Ovary (tissue), 9 donors: ENCODE data around the gene EYA2. TPM values are rescaled to one million over a fixed set of nuclear protein-coding genes. Genes with fewer than 3 reads are reported as not detected.

Source experiments
- DNase-seq, 5 donors: peaks; one replicate each; pipeline ENCODE4 v3.0.0-alpha.2; 2019 to 2020
- H3K27ac ChIP-seq, 2 donors: fragments of 200-600 bp; one replicate each; pipeline versions ENCODE4 v1.5.1 to v1.8.0; 2019 to 2022
- H3K27me3 ChIP-seq: fragments of 200-600 bp; one replicate; pipeline ENCODE4 v1.8.0; 2022
- H3K36me3 ChIP-seq: fragments of 200-600 bp; sonication (generic); one replicate; pipeline ENCODE4 v1.5.1; 2019
- H3K4me1 ChIP-seq: one replicate; pipeline ENCODE4 v1.8.1; 2013; ENCODE audit warnings: mild to moderate bottlenecking, moderate library complexity; ENCODE audit not compliant: insufficient read depth
- H3K4me3 ChIP-seq: fragments of 200-600 bp; sonication (generic); one replicate; pipeline ENCODE4 v1.5.1; 2017
- H3K9me3 ChIP-seq, 2 donors: fragments of 200-600 bp in 1 of 2; sonication (generic) in 1 of 2; one replicate each; pipeline versions ENCODE4 v1.5.1 to v1.8.1; 2013 to 2019; ENCODE audit warnings: mild to moderate bottlenecking in 1 of 2, moderate library complexity in 1 of 2
- EP300 ChIP-seq: sonication (generic); formaldehyde crosslinking; IDR thresholded peaks from one replicate; pipeline ENCODE4 v1.6.1; 2017; ENCODE audit warnings: antibody characterized with exemption
- POLR2A ChIP-seq: fragments of 450-650 bp; IDR thresholded peaks from one replicate; pipeline ENCODE4 v1.6.1; 2017; ENCODE audit warnings: antibody characterized with exemption, mild to moderate bottlenecking, moderate library complexity
- WGBS, 3 donors: extraction: QIAGEN DNeasy Blood & Tissue Kit in 1 of 3; methylation state at CpG; one replicate each; pipeline versions ENCODE4 v1.1.5 to v1.1.7; 2013 to 2017; 5-methylcytosine and 5-hydroxymethylcytosine counted together
- intact Hi-C, 4 donors: fragments of 100-400 bp; cut with DNase I; formaldehyde crosslinking; loops; one replicate each; pipeline versions ENCODE4 v1.11.0 to v1.15.1; 2022 to 2023
- polyA plus RNA-seq, 2 donors: library from polyadenylated mRNA; stranded (reverse); fragments of 200-250 nt in 1 of 2; fragments of 350-450 nt in 1 of 2; fragmentation: Illumina TruSeq in 1 of 2; extraction: RNeasy Lipid Tissue Mini Kit (QIAGEN cat#74804) in 1 of 2; gene quantifications; one replicate each; pipeline ENCODE4 v1.2.3, GENCODE V29; 2013 to 2014
- total RNA-seq, 7 donors: library from RNA; depleted of rRNA in 2 of 7; stranded (reverse); fragments of >200 nt in 2 of 7; fragmentation: NEBNext Ultra II Directional in 3 of 7; extraction: Animal tissue kit (Norgen Biotek cat#: 25700) in 3 of 7; gene quantifications; one replicate each; pipeline versions ENCODE4 v1.1.0 to v1.2.4, GENCODE V29; 2016 to 2023
- TF ChIP-seq, protein P1 (sequence below), 3 donors: fragments of 450-650 bp in 2 of 3; fragments of 200-600 bp in 1 of 3; IDR thresholded peaks; one replicate each; pipeline versions ENCODE4 v1.5.1 to v1.8.0; 2016 to 2022; ENCODE audit warnings: antibody characterized with exemption in 3 of 3, mild to moderate bottlenecking in 1 of 3
- donor health status: DM: no; HTN: no; CAD: no; lungs with moderate emphysema.
- donor health status: DM: no; HTN: no; CAD: no.
- donor health status: Bipolar disorder and iron deficiency.
- donor health status: DM: yes; HTN: yes; CAD: no.
- donor health status: DM: no; HTN: no; CAD: no.
- donor health status: DM: yes; HTN: yes; CAD: no.

The EYA2 gene
- total and polyA plus RNA-seq, 9 donors = 0.18 to 7.6 (median 1.7) TPM

DNA sequence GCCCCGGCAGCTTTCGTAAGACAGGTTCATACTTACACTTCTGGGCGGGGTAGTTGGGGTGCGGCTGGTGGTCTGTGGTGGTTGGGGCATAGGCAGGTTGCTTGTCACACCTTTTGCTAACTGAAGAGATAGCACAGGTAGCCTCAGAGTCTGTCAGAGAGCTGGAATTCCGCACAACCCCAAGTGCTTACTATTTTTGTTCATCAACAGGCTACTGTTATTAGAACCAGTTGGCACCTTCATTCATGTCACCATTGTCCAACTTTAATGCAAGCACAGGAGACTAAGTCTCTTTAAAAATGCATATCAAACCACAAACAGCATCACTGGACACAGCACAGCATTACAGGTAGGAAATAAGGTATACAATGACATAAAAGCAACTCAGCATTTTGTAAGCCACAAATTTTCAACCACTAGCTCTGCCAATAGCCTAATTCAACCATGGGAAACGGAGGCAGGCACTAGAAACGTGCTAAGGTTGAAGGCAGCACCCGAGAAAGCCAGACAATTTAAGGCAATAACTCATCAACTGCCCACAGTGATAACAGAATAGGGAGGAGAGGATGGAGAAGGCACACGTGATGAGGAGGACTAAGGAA, 318.1 kb downstream of the EYA2 start:
- Histone ChIP-seq H3K27ac (no peak overlapping the region), H3K4me3 (no peak overlapping the region), H3K36me3 (no peaks in the 10 kb centered on the region), H3K27me3 (no peaks in the 10 kb centered on the region), H3K4me1 (no peaks in the 10 kb centered on the region), H3K9me3 (no peaks in the 10 kb centered on the region)
- DNase-seq = no peak
- intact Hi-C loops = no loop called here
- WGBS, 3 donors = 86 to 92% (median 87%) methylated on average over 9 of the region's 9 CpGs
- TF ChIP-seq EP300 = no peak
- TF ChIP-seq POLR2A = no peak
- TF ChIP-seq, protein P1, sequence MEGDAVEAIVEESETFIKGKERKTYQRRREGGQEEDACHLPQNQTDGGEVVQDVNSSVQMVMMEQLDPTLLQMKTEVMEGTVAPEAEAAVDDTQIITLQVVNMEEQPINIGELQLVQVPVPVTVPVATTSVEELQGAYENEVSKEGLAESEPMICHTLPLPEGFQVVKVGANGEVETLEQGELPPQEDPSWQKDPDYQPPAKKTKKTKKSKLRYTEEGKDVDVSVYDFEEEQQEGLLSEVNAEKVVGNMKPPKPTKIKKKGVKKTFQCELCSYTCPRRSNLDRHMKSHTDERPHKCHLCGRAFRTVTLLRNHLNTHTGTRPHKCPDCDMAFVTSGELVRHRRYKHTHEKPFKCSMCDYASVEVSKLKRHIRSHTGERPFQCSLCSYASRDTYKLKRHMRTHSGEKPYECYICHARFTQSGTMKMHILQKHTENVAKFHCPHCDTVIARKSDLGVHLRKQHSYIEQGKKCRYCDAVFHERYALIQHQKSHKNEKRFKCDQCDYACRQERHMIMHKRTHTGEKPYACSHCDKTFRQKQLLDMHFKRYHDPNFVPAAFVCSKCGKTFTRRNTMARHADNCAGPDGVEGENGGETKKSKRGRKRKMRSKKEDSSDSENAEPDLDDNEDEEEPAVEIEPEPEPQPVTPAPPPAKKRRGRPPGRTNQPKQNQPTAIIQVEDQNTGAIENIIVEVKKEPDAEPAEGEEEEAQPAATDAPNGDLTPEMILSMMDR (IDR thresholded peaks at IDR 0.05) = no peak

DNA sequence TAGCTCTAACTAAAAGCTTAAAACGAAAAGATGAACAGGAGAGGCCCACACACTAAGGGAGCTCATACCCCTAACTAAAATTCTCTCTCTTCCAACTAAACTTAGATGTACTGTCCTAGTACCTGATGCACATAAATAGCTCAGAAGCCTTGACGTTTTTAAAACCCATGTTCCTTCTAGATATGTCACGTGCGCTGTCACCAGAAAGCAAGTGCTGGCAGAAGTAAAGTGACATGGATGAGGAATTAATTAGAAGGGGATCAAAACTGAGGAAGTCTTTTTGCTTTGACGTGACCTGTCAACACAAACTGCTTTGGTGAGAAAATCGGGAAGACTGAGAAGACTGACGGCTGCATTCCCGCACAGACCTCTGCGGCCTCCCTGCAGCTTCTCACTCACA, 319.3 kb downstream of the EYA2 start:
- no peak for DNase-seq
- no peaks in the 10 kb centered on the region for H3K4me1 ChIP-seq
- 94 to 96% (median 95%) methylated on average over 9 of the region's 9 CpGs for WGBS, 3 donors
- H3K27ac ChIP-seq = no peak overlapping the region
- H3K36me3 ChIP-seq = no peaks in the 10 kb centered on the region
- H3K27me3 ChIP-seq = no peaks in the 10 kb centered on the region
- no peak overlapping the region for H3K4me3 ChIP-seq
- intact Hi-C loops = no loop called here
- TF ChIP-seq EP300 = no peak
- TF ChIP-seq, protein P1 (IDR thresholded peaks at IDR 0.05) = no peak
- H3K9me3 ChIP-seq = no peaks in the 10 kb centered on the region

DNA sequence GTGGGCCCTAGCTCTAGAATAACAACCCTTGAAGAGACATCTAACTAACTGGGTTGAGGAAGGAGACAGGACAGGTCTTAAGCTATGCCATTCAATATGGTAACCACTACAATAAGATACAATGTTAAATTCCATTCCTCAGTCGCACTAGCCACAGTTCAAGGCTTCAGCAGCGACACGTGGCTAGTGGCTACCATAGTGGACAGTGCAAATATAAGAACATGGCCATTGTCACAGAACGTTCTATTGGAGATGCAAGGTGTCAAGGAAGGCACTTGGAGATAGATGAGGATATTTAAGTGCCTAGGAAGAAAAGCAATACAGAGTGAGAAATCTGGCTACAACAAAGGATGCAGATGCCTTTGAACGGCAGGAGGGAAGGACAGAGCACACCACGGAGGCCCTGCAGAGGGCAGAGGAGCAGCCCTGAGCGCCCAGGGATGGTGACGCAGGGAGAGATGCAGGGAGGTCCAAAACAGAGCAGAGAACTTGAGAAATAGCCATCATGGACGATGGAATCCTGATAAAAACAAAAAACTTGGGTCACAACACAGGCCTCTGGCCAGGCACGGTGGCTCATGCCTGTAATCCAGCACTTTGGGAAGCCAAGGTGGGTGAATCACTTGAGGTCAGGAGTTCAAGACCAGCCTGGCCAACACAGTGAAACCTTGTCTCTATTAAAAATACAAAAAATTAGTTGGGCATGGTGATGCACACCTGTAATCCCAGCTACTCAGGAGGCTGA, 321.2 kb downstream of the EYA2 start:
- 87 to 90% (median 90%) methylated on average over 10 of the region's 10 CpGs for WGBS, 3 donors
- no peak for DNase-seq
- no peaks in the 10 kb centered on the region for H3K27me3 ChIP-seq
- H3K9me3 ChIP-seq = no peaks in the 10 kb centered on the region
- H3K4me3 ChIP-seq = no peak overlapping the region
- intact Hi-C loops = no loop called here
- TF ChIP-seq, protein P1 (IDR thresholded peaks at IDR 0.05) = no peak
- TF ChIP-seq EP300 = no peak
- TF ChIP-seq POLR2A = no peak
- no peaks in the 10 kb centered on the region for H3K4me1 ChIP-seq
- no peak overlapping the region for H3K27ac ChIP-seq
- H3K36me3 ChIP-seq = no peaks in the 10 kb centered on the region

DNA sequence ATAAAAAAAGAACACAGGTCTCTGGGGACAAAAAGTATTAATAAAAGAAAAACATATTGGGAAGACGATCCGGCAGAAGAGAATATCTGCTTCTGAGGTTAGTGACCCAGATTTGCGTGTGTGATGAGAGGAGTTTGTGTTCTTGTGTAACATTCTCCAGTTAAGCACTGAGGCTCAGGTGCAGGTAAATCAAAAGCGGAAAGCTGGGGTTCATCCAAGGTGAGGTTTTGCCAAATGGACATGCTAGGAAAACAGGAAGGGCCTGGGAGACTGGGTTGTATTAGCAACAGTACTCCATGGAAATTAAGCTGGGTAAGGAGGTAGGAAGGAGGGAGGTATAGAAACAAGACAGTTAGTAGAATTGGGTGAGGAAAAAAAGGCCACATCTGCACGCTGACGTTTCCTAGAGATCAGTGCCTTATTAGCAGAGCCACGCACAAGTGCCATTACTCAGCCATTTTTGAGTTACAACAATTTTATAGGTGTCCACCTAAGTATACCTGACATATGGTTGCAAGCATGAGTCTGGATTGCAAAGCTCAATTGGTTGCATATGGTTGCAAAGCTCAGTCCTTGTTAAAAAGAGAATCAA, 322.3 kb downstream of the EYA2 start:
- no peak overlapping the region for H3K27ac ChIP-seq
- no peak overlapping the region for H3K4me3 ChIP-seq
- no peaks in the 10 kb centered on the region for H3K9me3 ChIP-seq
- 85 to 93% (median 89%) methylated on average over 7 of the region's 7 CpGs for WGBS, 3 donors
- H3K4me1 ChIP-seq = no peaks in the 10 kb centered on the region
- no peaks in the 10 kb centered on the region for H3K36me3 ChIP-seq
- H3K27me3 ChIP-seq = no peaks in the 10 kb centered on the region
- no peak for DNase-seq
- TF ChIP-seq, protein P1 (IDR thresholded peaks at IDR 0.05) = no peak
- no peak for TF ChIP-seq EP300
- no peak for TF ChIP-seq POLR2A
- intact Hi-C loops = no loop called here
